GM12865 (cell line): ENCODE data around the gene MSL1.

ENCODE experiments used
- DNase-seq: peaks from one replicate; pipeline ENCODE4 v3.0.0; 2010; ENCODE audit warnings: low read depth
- H3K4me3 ChIP-seq: 2 replicates; pipeline ENCODE4 v1.5.1; 2011; ENCODE audit warnings: mild to moderate bottlenecking, low read depth, low read length, control low read depth
- TF ChIP-seq, protein P1 (sequence below): IDR thresholded peaks from 2 replicates; pipeline ENCODE4 v1.5.1; 2011; ENCODE audit warnings: low read length, control low read depth, low read depth, inconsistent platforms; ENCODE audit not compliant: insufficient read depth; ENCODE audit errors: missing control alignments

The MSL1 gene

DNA sequence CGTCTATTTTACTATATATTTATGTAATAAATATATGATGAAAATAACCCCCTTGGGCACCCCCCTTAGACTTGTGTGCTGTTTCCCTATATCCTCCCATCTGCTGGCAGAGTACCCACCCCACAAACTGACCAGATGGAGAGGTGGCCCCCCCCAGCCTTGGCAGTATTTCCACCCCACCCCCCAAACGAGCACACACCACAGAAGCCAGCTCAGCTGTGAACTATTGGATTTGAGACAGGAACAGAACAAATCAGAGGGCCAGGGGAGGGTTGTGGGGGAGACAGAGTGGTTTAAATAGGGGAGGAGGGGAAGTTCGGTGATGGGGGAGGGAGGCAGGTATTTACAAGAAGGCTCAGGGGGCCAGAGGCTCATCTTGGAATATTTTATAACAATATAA, 29.2 kb upstream of the MSL1 start:
- no peak overlapping the region for H3K4me3 ChIP-seq
- TF ChIP-seq, protein P1, sequence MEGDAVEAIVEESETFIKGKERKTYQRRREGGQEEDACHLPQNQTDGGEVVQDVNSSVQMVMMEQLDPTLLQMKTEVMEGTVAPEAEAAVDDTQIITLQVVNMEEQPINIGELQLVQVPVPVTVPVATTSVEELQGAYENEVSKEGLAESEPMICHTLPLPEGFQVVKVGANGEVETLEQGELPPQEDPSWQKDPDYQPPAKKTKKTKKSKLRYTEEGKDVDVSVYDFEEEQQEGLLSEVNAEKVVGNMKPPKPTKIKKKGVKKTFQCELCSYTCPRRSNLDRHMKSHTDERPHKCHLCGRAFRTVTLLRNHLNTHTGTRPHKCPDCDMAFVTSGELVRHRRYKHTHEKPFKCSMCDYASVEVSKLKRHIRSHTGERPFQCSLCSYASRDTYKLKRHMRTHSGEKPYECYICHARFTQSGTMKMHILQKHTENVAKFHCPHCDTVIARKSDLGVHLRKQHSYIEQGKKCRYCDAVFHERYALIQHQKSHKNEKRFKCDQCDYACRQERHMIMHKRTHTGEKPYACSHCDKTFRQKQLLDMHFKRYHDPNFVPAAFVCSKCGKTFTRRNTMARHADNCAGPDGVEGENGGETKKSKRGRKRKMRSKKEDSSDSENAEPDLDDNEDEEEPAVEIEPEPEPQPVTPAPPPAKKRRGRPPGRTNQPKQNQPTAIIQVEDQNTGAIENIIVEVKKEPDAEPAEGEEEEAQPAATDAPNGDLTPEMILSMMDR, result no peak
- no peak for DNase-seq

DNA sequence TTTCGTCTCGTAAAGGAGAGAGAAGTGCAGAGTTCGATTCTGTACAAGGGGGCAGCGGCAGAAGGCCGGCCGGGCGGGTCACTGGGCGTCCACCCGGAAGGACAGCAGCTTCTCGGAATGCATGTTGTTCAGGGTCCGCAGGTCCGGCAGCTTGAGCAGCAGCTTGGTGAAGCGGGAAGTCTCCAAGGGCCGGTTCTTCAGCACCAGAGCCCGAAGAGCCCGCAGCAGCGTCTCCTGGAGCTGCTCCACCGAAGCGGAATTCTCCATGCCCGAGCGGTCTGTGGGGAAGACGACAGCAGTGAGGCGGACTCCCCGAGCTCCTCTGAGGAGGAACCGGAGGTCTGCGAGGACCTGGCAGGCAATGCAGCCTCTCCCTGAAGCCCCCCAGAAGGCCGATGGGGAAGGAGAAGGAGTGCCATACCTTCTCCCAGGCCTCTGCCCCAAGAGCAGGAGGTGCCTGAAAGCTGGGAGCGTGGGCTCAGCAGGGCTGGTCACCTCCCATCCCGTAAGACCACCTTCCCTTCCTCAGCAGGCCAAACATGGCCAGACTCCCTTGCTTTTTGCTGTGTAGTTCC, 28.7 kb upstream of the MSL1 start:
- TF ChIP-seq, protein P1, result no peak
- no peak for DNase-seq
- no peak overlapping the region for H3K4me3 ChIP-seq

DNA sequence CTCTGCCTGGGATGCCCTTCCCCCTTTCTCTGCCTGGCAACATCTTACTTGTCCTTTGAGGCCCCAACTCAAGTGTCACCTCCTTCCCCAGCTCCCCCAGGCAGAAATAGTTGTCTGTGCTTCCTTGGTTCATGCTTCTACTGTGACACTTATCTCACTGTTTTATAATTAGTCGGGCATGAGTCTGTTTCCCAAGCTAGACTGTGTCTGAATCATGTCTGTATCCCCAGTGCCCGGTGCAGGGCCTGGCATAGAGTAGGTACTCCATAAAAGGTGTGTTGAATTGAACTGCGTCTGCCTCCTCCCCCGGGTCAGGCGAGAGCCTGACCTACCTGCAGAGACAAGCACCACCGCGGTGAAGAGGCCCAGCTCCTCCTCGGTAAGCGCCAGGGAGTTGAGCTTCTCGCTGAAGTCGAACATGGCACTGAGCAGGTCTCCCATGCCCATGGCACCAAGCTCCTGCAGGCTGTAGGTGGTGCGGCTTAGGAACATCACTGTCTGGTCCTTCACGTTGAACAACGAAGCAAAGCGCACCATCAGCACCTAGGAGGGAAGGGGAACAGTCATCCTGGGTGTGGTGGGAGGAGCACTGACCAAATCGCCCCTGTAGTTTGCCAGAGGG, 28.1 kb upstream of the MSL1 start:
- TF ChIP-seq, protein P1, result no peak
- no peak for DNase-seq
- no peak overlapping the region for H3K4me3 ChIP-seq

DNA sequence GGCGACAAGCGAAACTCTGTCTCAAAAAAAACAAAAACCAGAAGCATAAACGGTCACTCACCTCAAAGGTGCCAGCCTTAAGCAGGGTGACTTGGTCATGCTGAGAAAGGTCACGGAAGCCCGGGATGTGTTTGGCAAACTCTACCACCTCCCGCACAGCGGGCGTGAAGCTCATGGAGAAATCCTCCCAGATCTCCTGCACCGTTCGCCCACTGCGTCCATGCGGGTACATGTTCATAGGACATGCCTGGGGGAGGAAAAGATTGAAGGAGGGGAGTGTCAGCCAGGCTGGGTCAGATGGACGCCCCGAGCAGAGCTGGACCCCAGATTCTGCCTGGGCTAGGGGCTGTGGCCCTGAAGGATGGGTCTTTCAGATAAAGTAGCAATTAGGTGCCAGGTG, 26.9 kb upstream of the MSL1 start:
- TF ChIP-seq, protein P1, result no peak
- no peak for DNase-seq
- no peak overlapping the region for H3K4me3 ChIP-seq

DNA sequence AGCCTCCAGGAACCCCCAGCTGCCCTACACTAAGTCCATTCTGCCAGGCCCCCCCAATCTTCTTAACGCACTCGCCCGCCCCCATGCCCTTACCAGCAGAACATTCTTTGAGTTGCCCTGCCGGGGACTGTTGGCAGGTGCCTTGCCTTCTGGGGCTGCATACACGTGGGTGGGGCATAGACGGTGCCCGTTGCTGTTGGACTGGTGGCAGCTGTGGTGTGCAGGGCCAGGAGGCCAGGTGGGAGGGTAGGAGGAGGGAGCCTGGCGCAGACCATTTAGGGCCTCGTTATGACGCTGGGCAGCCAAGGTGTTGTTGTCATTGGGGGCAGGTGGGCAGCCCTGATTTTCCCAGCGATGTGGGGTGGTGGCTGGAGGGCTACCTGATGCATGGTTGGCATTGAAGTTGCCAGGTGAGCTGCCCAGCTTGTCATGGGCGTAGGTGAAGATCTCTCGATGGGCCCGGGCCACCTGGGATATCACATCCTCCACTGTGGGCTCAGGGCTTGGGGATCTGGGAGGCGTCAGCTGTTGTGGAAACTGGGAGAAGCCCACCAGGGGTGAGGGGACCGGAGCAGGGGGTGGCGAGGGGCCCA, 26.3 kb upstream of the MSL1 start:
- H3K4me3 ChIP-seq, result no peak overlapping the region
- DNase-seq, result no peak
- TF ChIP-seq, protein P1, result no peak

DNA sequence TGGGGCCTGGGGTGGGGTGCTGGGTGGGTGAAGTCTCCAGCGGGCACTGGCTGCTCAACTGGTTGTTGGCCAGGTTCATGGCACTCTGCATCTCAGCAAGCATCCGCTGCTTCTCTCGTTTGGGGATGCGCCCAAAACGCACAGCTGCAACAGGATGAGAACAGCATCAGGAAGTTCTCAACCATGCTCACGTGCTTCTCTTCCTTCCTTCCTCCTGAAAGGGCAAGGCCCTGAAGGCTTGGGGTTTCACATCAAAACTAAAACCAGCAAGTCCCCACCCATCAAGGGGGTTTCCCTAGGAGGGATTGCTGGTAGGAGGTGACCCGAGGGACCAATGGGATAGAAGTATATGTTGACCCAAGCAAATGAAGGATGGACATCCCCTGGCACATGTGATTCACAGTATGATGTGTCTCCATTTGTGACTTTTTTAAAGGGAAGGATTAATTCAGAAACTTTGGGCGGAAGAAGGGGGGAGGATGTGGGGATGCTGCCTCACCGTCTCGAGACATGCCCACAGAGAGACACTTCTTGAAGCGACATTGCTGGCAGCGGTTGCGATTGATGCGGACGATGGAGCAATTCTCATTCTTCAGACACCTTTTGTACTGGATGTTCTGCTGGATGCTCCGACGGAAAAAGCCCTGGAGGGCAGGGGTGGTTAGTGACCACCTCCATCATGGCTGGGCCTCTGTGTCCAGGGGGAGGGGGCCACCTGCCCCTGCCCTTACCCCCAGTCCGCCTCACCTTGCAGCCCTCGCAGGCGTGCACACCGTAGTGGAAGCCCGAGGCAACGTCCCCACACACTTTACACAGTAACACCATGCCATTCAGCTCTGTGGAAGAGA, 25.6 kb upstream of the MSL1 start:
- peak; percentile 98 for DNase-seq
- TF ChIP-seq, protein P1, result no peak
- peak overlapping the region; percentile 69 for H3K4me3 ChIP-seq
